ENCODE data around the gene SLC26A6.

DNA sequence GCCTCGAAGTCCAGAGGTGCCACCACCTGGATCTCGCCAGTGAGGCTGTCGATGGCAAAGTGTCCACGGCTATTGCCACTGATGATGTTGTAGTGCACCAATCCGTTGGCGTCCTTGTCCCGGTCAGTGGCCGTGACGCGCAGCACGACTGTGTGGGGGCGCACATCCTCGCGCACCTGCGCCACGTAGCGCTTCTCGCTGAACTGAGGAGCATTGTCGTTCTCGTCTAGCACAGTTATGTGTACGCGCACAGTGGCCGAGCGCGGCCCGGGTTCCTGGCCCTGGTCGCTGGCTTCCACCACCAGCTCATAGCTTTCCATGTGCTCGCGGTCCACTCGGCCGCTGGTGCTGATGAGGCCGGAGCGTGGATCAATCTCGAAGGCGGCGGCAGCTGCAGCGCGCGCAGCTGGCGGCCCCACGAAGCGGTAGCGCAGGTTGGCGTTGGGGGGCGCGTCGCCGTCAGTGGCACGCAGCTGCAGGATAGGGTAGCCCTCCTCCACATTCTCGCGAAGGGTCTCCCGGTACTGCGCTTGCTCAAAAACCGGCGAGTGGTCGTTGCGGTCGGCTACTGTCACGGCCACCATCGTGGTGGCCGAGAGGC lies 25.6 kb upstream of the SLC26A6 start:
- TF ChIP-seq, protein P1, sequence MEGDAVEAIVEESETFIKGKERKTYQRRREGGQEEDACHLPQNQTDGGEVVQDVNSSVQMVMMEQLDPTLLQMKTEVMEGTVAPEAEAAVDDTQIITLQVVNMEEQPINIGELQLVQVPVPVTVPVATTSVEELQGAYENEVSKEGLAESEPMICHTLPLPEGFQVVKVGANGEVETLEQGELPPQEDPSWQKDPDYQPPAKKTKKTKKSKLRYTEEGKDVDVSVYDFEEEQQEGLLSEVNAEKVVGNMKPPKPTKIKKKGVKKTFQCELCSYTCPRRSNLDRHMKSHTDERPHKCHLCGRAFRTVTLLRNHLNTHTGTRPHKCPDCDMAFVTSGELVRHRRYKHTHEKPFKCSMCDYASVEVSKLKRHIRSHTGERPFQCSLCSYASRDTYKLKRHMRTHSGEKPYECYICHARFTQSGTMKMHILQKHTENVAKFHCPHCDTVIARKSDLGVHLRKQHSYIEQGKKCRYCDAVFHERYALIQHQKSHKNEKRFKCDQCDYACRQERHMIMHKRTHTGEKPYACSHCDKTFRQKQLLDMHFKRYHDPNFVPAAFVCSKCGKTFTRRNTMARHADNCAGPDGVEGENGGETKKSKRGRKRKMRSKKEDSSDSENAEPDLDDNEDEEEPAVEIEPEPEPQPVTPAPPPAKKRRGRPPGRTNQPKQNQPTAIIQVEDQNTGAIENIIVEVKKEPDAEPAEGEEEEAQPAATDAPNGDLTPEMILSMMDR (IDR thresholded peaks at IDR 0.05; ENCODE audit: insufficient read depth, low read length) = no peak
- TF ChIP-seq, protein P2, sequence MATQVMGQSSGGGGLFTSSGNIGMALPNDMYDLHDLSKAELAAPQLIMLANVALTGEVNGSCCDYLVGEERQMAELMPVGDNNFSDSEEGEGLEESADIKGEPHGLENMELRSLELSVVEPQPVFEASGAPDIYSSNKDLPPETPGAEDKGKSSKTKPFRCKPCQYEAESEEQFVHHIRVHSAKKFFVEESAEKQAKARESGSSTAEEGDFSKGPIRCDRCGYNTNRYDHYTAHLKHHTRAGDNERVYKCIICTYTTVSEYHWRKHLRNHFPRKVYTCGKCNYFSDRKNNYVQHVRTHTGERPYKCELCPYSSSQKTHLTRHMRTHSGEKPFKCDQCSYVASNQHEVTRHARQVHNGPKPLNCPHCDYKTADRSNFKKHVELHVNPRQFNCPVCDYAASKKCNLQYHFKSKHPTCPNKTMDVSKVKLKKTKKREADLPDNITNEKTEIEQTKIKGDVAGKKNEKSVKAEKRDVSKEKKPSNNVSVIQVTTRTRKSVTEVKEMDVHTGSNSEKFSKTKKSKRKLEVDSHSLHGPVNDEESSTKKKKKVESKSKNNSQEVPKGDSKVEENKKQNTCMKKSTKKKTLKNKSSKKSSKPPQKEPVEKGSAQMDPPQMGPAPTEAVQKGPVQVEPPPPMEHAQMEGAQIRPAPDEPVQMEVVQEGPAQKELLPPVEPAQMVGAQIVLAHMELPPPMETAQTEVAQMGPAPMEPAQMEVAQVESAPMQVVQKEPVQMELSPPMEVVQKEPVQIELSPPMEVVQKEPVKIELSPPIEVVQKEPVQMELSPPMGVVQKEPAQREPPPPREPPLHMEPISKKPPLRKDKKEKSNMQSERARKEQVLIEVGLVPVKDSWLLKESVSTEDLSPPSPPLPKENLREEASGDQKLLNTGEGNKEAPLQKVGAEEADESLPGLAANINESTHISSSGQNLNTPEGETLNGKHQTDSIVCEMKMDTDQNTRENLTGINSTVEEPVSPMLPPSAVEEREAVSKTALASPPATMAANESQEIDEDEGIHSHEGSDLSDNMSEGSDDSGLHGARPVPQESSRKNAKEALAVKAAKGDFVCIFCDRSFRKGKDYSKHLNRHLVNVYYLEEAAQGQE (IDR thresholded peaks at IDR 0.05; ENCODE audit: insufficient replicate concordance, low read depth) = no peak
- TF ChIP-seq POLR2AphosphoS5 (IDR thresholded peaks at IDR 0.05; ENCODE audit: low read depth) (no peak), SPI1 (IDR thresholded peaks at IDR 0.05; ENCODE audit: borderline replicate concordance, low read depth) (no peak)
